AG09319 (cell line): ENCODE measurements around the gene RCSD1.
"Not testable (repeated sequence)": the region's sequence is repeated elsewhere in the genome, so short reads cannot be mapped to it uniquely, and the experiment has no call there.

Source experiments
- DNase-seq: peaks from one replicate; pipeline ENCODE4 v3.0.0-alpha.2; 2010; ENCODE audit warnings: low read depth; ENCODE audit errors: extremely low read depth
- CTCF ChIP-seq: IDR thresholded peaks from 2 replicates; pipeline ENCODE4 v1.5.1; 2011; ENCODE audit warnings: low read depth, mild to moderate bottlenecking, inconsistent platforms, low read length, moderate library complexity

Gene RCSD1

DNA sequence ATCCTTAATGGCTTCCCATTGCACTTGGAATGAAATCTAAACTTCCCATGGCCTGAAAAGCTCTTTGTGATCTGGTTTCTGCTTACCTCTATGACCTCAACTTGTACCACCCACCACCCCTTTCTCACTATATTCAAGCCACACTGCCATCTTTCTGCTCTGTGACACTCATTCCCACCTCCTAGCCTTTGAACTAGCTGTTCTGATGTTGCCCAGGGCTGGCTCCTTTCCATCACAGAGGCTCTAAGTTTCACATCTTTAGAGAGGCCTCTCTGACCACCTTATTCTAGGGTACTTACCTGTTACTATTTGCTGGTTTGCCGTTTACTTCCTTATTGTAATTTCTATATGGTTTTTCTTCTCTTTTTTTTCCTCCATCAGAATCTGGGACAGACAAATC lies 96.0 kb downstream of the RCSD1 start:
- no peak for DNase-seq
- no peak for TF ChIP-seq CTCF

GRCh38 chr1:167728818-167729410 lies 98.9 kb downstream of the RCSD1 start:
- no peak for TF ChIP-seq CTCF
- no peak for DNase-seq

- TF ChIP-seq CTCF: no peak
- DNase-seq: no peak
Observed at GRCh38 chr1:167734227-167734626, 104.2 kb downstream of the RCSD1 start.

GRCh38 chr1:167734841-167735240 lies 104.8 kb downstream of the RCSD1 start:
- no peak for TF ChIP-seq CTCF
- DNase-seq: no peak

- DNase-seq: no peak
- TF ChIP-seq CTCF: no peak
Observed at GRCh38 chr1:167737169-167737568, 107.1 kb downstream of the RCSD1 start.

GRCh38 chr1:167738158-167738557 lies 108.1 kb downstream of the RCSD1 start:
- no peak for TF ChIP-seq CTCF
- DNase-seq: no peak

DNA sequence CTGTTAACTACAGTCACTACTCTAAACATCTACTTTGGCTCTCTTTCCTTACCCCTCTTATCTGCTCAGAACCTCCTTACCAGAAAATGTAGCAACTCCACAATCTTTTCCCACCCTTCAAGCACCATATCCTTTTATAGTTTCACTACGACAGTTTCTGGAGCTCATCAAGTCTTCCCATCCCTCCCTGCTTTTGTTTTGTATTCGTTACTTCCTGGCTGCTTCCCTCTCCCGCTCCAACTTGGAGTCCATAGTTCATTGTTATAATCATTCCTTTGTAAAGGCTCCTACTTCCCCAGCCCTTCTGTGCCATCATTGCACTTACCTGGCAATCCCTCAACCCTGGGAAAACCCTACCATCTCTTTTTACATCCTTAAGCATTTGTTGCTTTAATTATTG lies 109.7 kb downstream of the RCSD1 start:
- no peak for TF ChIP-seq CTCF
- DNase-seq: no peak

- not testable (repeated sequence) for DNase-seq
Observed at GRCh38 chr1:167741103-167741502, 111.1 kb downstream of the RCSD1 start.

- not testable (repeated sequence) for DNase-seq
Observed at GRCh38 chr1:167742392-167743057, 112.5 kb downstream of the RCSD1 start.
